ENCODE measurements around the gene JPH3.

DNA sequence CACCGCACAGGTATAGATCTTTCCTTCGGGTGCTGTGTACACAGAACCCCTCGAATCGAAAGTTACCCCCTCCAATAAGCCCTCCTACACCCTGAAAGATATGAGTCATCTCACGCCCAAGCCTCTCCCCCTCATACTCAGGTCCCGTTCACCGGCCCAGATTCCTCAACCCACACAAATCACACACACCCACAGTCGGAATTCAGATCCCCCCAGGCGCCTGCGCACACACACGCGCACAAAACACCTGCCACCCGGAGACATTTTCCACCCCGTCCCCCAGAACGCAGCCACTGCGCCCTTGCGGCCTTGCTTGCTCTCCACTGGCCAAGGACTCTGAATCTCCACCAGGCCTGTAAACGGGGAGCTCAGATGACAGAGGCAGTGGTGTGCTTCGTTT is 4.9 kb downstream of the JPH3 start:
- TF ChIP-seq FOXM1 (IDR thresholded peaks at IDR 0.05; ENCODE audit: borderline replicate concordance) (no peak), NFRKB (IDR thresholded peaks at IDR 0.05) (no peak), SUZ12 (IDR thresholded peaks at IDR 0.05) (no peak)

Data from HEK293T (cell line).